HG02623 (cell line): ENCODE data around the gene OR11G2.
"Not testable (repeated sequence)": the region's sequence is repeated elsewhere in the genome, so short reads cannot be mapped to it uniquely, and the experiment has no call there.

Source experiments
- ATAC-seq: cut with Tn5 transposase; IDR thresholded peaks from one replicate; pipeline ENCODE4 v1.9.1; 2021; ENCODE audit warnings: moderate library complexity; ENCODE audit not compliant: unreplicated experiment

Gene OR11G2

DNA sequence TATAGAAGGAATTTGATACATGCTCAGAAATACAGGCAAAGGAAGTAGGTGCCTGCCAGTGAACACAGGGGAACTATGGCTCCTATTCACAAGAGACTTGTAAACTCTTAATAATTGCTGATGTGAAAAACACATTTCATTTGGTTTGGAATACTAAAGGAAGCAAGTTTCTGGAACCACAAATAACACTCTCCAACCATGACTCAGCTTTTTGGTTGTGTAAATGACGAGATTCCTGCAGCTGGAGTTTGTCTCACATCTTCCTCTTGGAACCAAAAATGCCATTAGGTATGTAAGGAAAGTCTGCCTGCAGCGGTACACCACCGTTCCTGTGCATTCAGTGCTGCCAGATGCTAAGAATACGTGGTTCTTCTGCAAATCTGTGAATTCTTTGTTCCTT is 28.3 kb downstream of the OR11G2 start:
- ATAC-seq: no peak

DNA sequence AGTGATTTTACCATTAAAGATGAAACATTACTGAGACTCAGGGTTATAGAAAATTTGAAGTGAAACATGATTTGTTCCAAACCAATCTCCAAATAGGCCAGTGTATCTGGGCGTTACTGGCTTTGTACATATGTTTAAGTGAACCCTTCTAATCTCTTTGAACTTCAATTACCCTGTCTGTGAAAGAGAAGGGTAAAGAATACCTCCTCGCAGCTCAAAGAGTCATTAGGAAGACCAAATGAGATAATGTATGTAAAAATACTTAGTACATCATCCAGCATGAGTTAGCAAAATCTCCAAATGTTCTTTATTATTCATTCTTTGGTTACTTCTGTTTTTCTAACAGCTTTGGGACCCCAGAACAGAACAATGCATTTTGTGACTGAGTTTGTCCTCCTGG is 32.7 kb downstream of the OR11G2 start, which contains the start of gene OR11H6:
OR11H6 (plus strand) TSS at position 301 of the 400 bp plus-strand sequence; CDS start at position 301, 0 bp downstream.
- no peak for ATAC-seq

GRCh38 chr14:20228681-20229080 is 38.0 kb downstream of the OR11G2 start, which contains the start of gene OR11H7:
TSS of gene OR11H7 (plus strand) at chr14:20228981.
- ATAC-seq: no peak

DNA sequence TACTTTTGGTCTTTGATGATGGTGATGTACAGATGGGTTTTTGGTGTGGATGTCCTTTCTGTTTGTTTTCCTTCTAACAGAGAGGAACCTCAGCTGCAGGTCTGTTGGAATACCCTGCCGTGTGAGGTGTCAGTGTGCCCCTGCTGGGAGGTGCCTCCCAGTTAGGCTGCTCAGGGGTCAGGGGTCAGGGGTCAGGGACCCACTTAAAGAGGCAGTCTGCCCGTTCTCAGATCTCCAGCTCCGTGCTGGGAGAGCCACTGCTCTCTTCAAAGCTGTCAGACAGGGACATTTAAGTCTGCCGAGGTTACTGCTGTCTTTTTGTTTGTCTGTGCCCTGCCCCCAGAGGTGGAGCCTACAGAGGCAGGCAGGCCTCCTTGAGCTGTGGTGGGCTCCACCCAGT is 44.7 kb downstream of the OR11G2 start:
- ATAC-seq: not testable (repeated sequence)

GRCh38 chr14:20247646-20248246 is 57.0 kb downstream of the OR11G2 start:
- no peak for ATAC-seq
